Adrenal gland (tissue), 12 donors: ENCODE results near the gene PHF2. TPM values are rescaled to one million over a fixed set of nuclear protein-coding genes. Genes with fewer than 3 reads are reported as not detected.

Experiments
- DNase-seq, 7 donors: peaks; one replicate each; pipeline ENCODE4 v3.0.0-alpha.2; 2019 to 2020
- H3K27ac ChIP-seq, 5 donors: fragments of 200-600 bp; sonication (generic) in 4 of 5; 1 replicate in 3 of 5; 2 replicates in 2 of 5; pipeline versions ENCODE4 v1.5.1 to v1.8.0; 2016 to 2020; ENCODE audit warnings: mild to moderate bottlenecking in 1 of 5
- H3K27me3 ChIP-seq: fragments of 200-600 bp; 2 replicates; pipeline ENCODE4 v1.8.0; 2021
- H3K36me3 ChIP-seq, 2 donors: fragments of 200-600 bp; replicated peaks in 1 of 2; 1 replicate in 1 of 2; 2 replicates in 1 of 2; pipeline versions ENCODE4 v1.5.1 to v1.8.0; 2018 to 2022
- H3K4me1 ChIP-seq, 2 donors: fragments of 200-600 bp; replicated peaks in 1 of 2; 1 replicate in 1 of 2; 2 replicates in 1 of 2; pipeline versions ENCODE4 v1.5.1 to v1.8.0; 2018 to 2021
- H3K4me3 ChIP-seq, 4 donors: fragments of 200-600 bp; sonication (generic) in 3 of 4; one replicate each; pipeline ENCODE4 v1.5.1; 2016 to 2018
- H3K9me3 ChIP-seq, 3 donors: fragments of 200-600 bp; sonication (generic) in 1 of 3; replicated peaks in 1 of 3; 1 replicate in 2 of 3; 2 replicates in 1 of 3; pipeline versions ENCODE4 v1.5.1 to v1.8.0; 2016 to 2021
- CTCF ChIP-seq, 6 experiments: fragments of 450-650 bp in 4 of 6; fragments of 200-600 bp in 2 of 6; sonication (generic) in 1 of 6; IDR thresholded peaks; 1 replicate in 5 of 6; 2 replicates in 1 of 6; pipeline versions ENCODE4 v1.5.1 to v1.8.0; 2016 to 2021; ENCODE audit warnings: antibody characterized with exemption in 6 of 6, mild to moderate bottlenecking in 2 of 6, moderate library complexity in 1 of 6
- POLR2A ChIP-seq, 2 donors: fragments of 450-650 bp; IDR thresholded peaks; one replicate each; pipeline ENCODE4 v1.6.1; 2017; ENCODE audit warnings: antibody characterized with exemption in 2 of 2, mild to moderate bottlenecking in 2 of 2, moderate library complexity in 1 of 2
- WGBS, 4 donors: extraction: QIAGEN DNeasy Blood & Tissue Kit in 2 of 4; methylation state at CpG; one replicate each; pipeline versions ENCODE4 v1.1.5 to v1.1.7; 2013 to 2017; 5-methylcytosine and 5-hydroxymethylcytosine counted together
- intact Hi-C, 2 donors: fragments of 100-400 bp; cut with DNase I; formaldehyde crosslinking; loops; one replicate each; pipeline versions ENCODE4 v1.14.1 to v1.15.0; 2022 to 2023
- polyA plus RNA-seq, 3 donors: library from polyadenylated mRNA; stranded (reverse); fragments of 200-250 nt in 2 of 3; fragments of 350-450 nt in 1 of 3; fragmentation: Illumina TruSeq in 1 of 3; extraction: RNeasy Lipid Tissue Mini Kit (QIAGEN cat#74804) in 1 of 3; gene quantifications; one replicate each; pipeline ENCODE4 v1.2.3, GENCODE V29; 2013 to 2014
- total RNA-seq, 9 donors: library from RNA; depleted of rRNA in 4 of 9; stranded (reverse); fragments of >200 nt in 4 of 9; fragments of 120-200 nt in 1 of 9; fragmentation: NEBNext Ultra II Directional in 1 of 9; extraction: Animal tissue kit (Norgen Biotek cat#: 25700) in 1 of 9; gene quantifications; one replicate each; pipeline versions ENCODE4 v1.1.0 to v1.2.4, GENCODE V29; 2013 to 2023
- donor health status: healthy with polysubstance abuse.
- donor health status: Bipolar disorder and iron deficiency.
- donor health status: DM: yes; HTN: yes; CAD: no.
- donor health status: DM: no; HTN: no; CAD: no.
- donor health status: DM: no; HTN: no; CAD: no.
- donor health status: DM: yes; HTN: yes; CAD: no.

The PHF2 gene
- total and polyA plus RNA-seq, 12 donors: 11.0 to 37.6 (median 22.0) TPM

GRCh38 chr9:93697352-93698139, 121.2 kb downstream of the PHF2 start:
- intact Hi-C loops: no loop called here
- H3K4me1 ChIP-seq: no peaks in the 10 kb centered on the region
- no peak for TF ChIP-seq POLR2A (IDR thresholded peaks at IDR 0.05)
- TF ChIP-seq CTCF (IDR thresholded peaks at IDR 0.05): no peak
- no peaks in the 10 kb centered on the region for H3K27me3 ChIP-seq
- H3K9me3 ChIP-seq: no peaks in the 10 kb centered on the region
- H3K36me3 ChIP-seq: no peaks in the 10 kb centered on the region
- no peak overlapping the region for H3K4me3 ChIP-seq
- no peak overlapping the region for H3K27ac ChIP-seq
- no peak for DNase-seq
- 85 to 91% (median 87%) methylated on average over 26 to 28 of the region's 28 CpGs for WGBS, 4 donors

- Histone ChIP-seq H3K4me3 (no peak overlapping the region), H3K36me3 (no peaks in the 10 kb centered on the region), H3K9me3 (no peaks in the 10 kb centered on the region), H3K4me1 (no peaks in the 10 kb centered on the region), H3K27ac (no peak overlapping the region), H3K27me3 (no peaks in the 10 kb centered on the region)
- intact Hi-C loops: no loop called here
- WGBS, 4 donors: 78 to 85% (median 81%) methylated on average over 7 to 16 of the region's 16 CpGs
- no peak for DNase-seq
- TF ChIP-seq CTCF (IDR thresholded peaks at IDR 0.05): no peak
- no peak for TF ChIP-seq POLR2A (IDR thresholded peaks at IDR 0.05)
Measured at GRCh38 chr9:93698140-93698908, 121.9 kb downstream of the PHF2 start.

GRCh38 chr9:93699650-93700049, 123.3 kb downstream of the PHF2 start:
- DNase-seq: no peak
- H3K36me3 ChIP-seq: no peaks in the 10 kb centered on the region
- H3K27ac ChIP-seq: no peak overlapping the region
- H3K9me3 ChIP-seq: no peaks in the 10 kb centered on the region
- no peaks in the 10 kb centered on the region for H3K4me1 ChIP-seq
- intact Hi-C loops: no loop called here
- H3K27me3 ChIP-seq: no peaks in the 10 kb centered on the region
- WGBS, 4 donors: 29 to 100% (median 71%) methylated on average over 1 to 3 of the region's 3 CpGs
- no peak overlapping the region for H3K4me3 ChIP-seq
- no peak for TF ChIP-seq POLR2A (IDR thresholded peaks at IDR 0.05)
- TF ChIP-seq CTCF (IDR thresholded peaks at IDR 0.05): no peak

GRCh38 chr9:93701494-93702218, 125.3 kb downstream of the PHF2 start:
- Histone ChIP-seq H3K36me3 (no peaks in the 10 kb centered on the region), H3K27ac (no peak overlapping the region), H3K27me3 (no peaks in the 10 kb centered on the region), H3K4me3 (no peak overlapping the region), H3K9me3 (no peaks in the 10 kb centered on the region), H3K4me1 (no peaks in the 10 kb centered on the region)
- DNase-seq: no peak
- TF ChIP-seq POLR2A (IDR thresholded peaks at IDR 0.05): no peak
- TF ChIP-seq CTCF (IDR thresholded peaks at IDR 0.05): no peak
- WGBS, 4 donors: 73 to 79% (median 76%) methylated on average over 15 to 16 of the region's 16 CpGs
- intact Hi-C loops: no loop called here
